Small intestine (tissue), 7 donors: ENCODE results near the gene RANBP1. TPM values are rescaled to one million over a fixed set of nuclear protein-coding genes. Genes with fewer than 3 reads are reported as not detected.
A peak's percentile ranks its signal among the peaks of the same experiment; 100 is the strongest.
"Not testable (repeated sequence)": the region's sequence is repeated elsewhere in the genome, so short reads cannot be mapped to it uniquely, and the experiment has no call there.

ENCODE experiments used
- DNase-seq, 2 donors: peaks; one replicate each; pipeline versions ENCODE4 v3.0.0 to v3.0.0-alpha.2; 2013
- FAIRE-seq: peaks from 2 replicates; lab custom pipeline; 2012; peaks lifted over from hg19 to GRCh38; lab: Jason Lieb, UNC
- H3K27ac ChIP-seq, 3 donors: one replicate each; pipeline ENCODE4 v1.5.1; 2013; ENCODE audit warnings: low read length in 2 of 3, mild to moderate bottlenecking in 2 of 3, control low read depth in 1 of 3, inconsistent platforms in 1 of 3, low read depth in 1 of 3, moderate library complexity in 1 of 3
- H3K27me3 ChIP-seq, 3 donors: one replicate each; pipeline ENCODE4 v1.6.1; 2013; ENCODE audit warnings: low read length in 3 of 3, inconsistent platforms in 1 of 3; ENCODE audit not compliant: control insufficient read depth in 3 of 3, insufficient read depth in 3 of 3
- H3K36me3 ChIP-seq, 3 donors: one replicate each; pipeline ENCODE4 v1.6.1; 2013; ENCODE audit warnings: low read length in 3 of 3, inconsistent platforms in 1 of 3, low read depth in 1 of 3, mild to moderate bottlenecking in 1 of 3, moderate library complexity in 1 of 3; ENCODE audit not compliant: control insufficient read depth in 3 of 3, insufficient read depth in 2 of 3
- H3K4me1 ChIP-seq, 3 donors: one replicate each; pipeline ENCODE4 v1.6.1; 2013; ENCODE audit warnings: low read length in 2 of 3, inconsistent platforms in 1 of 3, low read depth in 1 of 3, mild to moderate bottlenecking in 1 of 3, moderate library complexity in 1 of 3; ENCODE audit not compliant: control insufficient read depth in 3 of 3, insufficient read depth in 2 of 3
- H3K4me3 ChIP-seq, 3 donors: one replicate each; pipeline ENCODE4 v1.5.1; 2013; ENCODE audit warnings: low read length in 3 of 3, control low read depth in 1 of 3, inconsistent platforms in 1 of 3, low read depth in 1 of 3, mild to moderate bottlenecking in 1 of 3, moderate library complexity in 1 of 3
- H3K9me3 ChIP-seq, 2 donors: one replicate each; pipeline ENCODE4 v1.6.1; 2013; ENCODE audit warnings: low read depth in 1 of 2, low read length in 1 of 2; ENCODE audit not compliant: control insufficient read depth in 2 of 2, insufficient read depth in 1 of 2
- whole genome bisulfite sequencing, 3 donors: extraction: QIAGEN DNeasy Blood & Tissue Kit; methylation state at CpG; one replicate each; pipeline ENCODE4 v1.1.7; 2013; 5-methylcytosine and 5-hydroxymethylcytosine counted together
- polyA plus RNA-seq, 4 donors: library from polyadenylated mRNA; stranded (reverse) in 3 of 4; unstranded in 1 of 4; fragments of 200-250 nt in 3 of 4; fragments of 120-200 nt in 1 of 4; gene quantifications; one replicate each; pipeline versions ENCODE4 v1.2.1 to v1.2.3, GENCODE V29; 2013
- donor health status: healthy with polysubstance abuse.
- donor health status: control.
- donor health status: control.
- donor health status: Bipolar disorder and iron deficiency.
- donor health status: healthy.

RANBP1 gene
- polyA plus RNA-seq, 4 donors, result 61.5 to 184 (median 103) TPM

- WGBS, 3 donors, result 47 to 59% (median 51%) methylated on average over 7 of the region's 7 CpGs
- DNase-seq (no peak), FAIRE-seq (no peak)
- Histone ChIP-seq H3K27me3 (peaks cover 0 to 4% (median 0%) of the 10 kb centered on the region in 3 donors), H3K4me1 (peaks cover 0 to 5% (median 0%) of the 10 kb centered on the region in 3 donors), H3K9me3 (no peaks in the 10 kb centered on the region), H3K27ac (no peak overlapping the region), H3K36me3 (no peaks in the 10 kb centered on the region), H3K4me3 (no peak overlapping the region)
Measured at GRCh38 chr22:20156042-20156389, 40.1 kb downstream of the RANBP1 start.

- Histone ChIP-seq H3K4me1 (peaks cover 0 to 5% (median 0%) of the 10 kb centered on the region in 3 donors), H3K4me3 (no peak overlapping the region), H3K36me3 (no peaks in the 10 kb centered on the region), H3K27me3 (peaks cover 0 to 4% (median 0%) of the 10 kb centered on the region in 3 donors), H3K27ac (no peak overlapping the region), H3K9me3 (no peaks in the 10 kb centered on the region)
- 33 to 45% (median 35%) methylated on average over 15 to 17 of the region's 17 CpGs for WGBS, 3 donors
- FAIRE-seq (no peak), DNase-seq (peak; percentile 68 to 90)
Measured at GRCh38 chr22:20156611-20157429, 40.9 kb downstream of the RANBP1 start.

- no peaks in the 10 kb centered on the region for H3K9me3 ChIP-seq
- no peak for DNase-seq
- FAIRE-seq, result no peak
- H3K4me1 ChIP-seq, result peaks cover 0 to 5% (median 0%) of the 10 kb centered on the region in 3 donors
- no peak overlapping the region for H3K27ac ChIP-seq
- 50 to 63% (median 57%) methylated on average over 14 to 15 of the region's 15 CpGs for WGBS, 3 donors
- H3K27me3 ChIP-seq, result peaks cover 0 to 4% (median 0%) of the 10 kb centered on the region in 3 donors
- H3K36me3 ChIP-seq, result no peaks in the 10 kb centered on the region
- H3K4me3 ChIP-seq, result no peak overlapping the region
Measured at GRCh38 chr22:20157430-20158183, 41.7 kb downstream of the RANBP1 start.

GRCh38 chr22:20158391-20159036 is 42.6 kb downstream of the RANBP1 start:
- WGBS, 3 donors, result 56 to 69% (median 66%) methylated on average over 13 to 15 of the region's 15 CpGs
- Histone ChIP-seq H3K9me3 (no peaks in the 10 kb centered on the region), H3K27ac (no peak overlapping the region), H3K4me3 (no peak overlapping the region), H3K4me1 (peaks cover 0 to 5% (median 0%) of the 10 kb centered on the region in 3 donors), H3K36me3 (no peaks in the 10 kb centered on the region), H3K27me3 (peaks cover 0 to 4% (median 0%) of the 10 kb centered on the region in 3 donors)
- FAIRE-seq, result no peak
- no peak for DNase-seq

- Histone ChIP-seq H3K36me3 (no peaks in the 10 kb centered on the region), H3K4me1 (peaks cover 0 to 5% (median 0%) of the 10 kb centered on the region in 3 donors), H3K4me3 (no peak overlapping the region), H3K27me3 (peaks cover 0 to 4% (median 0%) of the 10 kb centered on the region in 3 donors), H3K9me3 (no peaks in the 10 kb centered on the region), H3K27ac (no peak overlapping the region)
- DNase-seq (no peak), FAIRE-seq (no peak)
- 42 to 48% (median 47%) methylated on average over 9 of the region's 9 CpGs for WGBS, 3 donors
Measured at GRCh38 chr22:20159076-20159475, 43.2 kb downstream of the RANBP1 start.

- not testable (repeated sequence) for H3K9me3 ChIP-seq, H3K4me3 ChIP-seq, H3K27me3 ChIP-seq, H3K4me1 ChIP-seq, H3K36me3 ChIP-seq, FAIRE-seq, DNase-seq, H3K27ac ChIP-seq
- 61 to 79% (median 67%) methylated on average over 7 to 13 of the region's 14 CpGs for WGBS, 3 donors
Measured at GRCh38 chr22:20159531-20159930, 43.6 kb downstream of the RANBP1 start.

GRCh38 chr22:20160041-20160440 is 44.1 kb downstream of the RANBP1 start:
- no peak overlapping the region for H3K4me3 ChIP-seq
- H3K9me3 ChIP-seq, result no peaks in the 10 kb centered on the region
- FAIRE-seq (no peak), DNase-seq (no peak)
- H3K27me3 ChIP-seq, result peaks cover 0 to 4% (median 0%) of the 10 kb centered on the region in 3 donors
- no peaks in the 10 kb centered on the region for H3K36me3 ChIP-seq
- no peak overlapping the region for H3K27ac ChIP-seq
- H3K4me1 ChIP-seq, result peaks cover 0 to 5% (median 0%) of the 10 kb centered on the region in 3 donors
- 64 to 78% (median 71%) methylated on average over 9 to 10 of the region's 10 CpGs for WGBS, 3 donors

- DNase-seq (no peak), FAIRE-seq (no peak)
- Histone ChIP-seq H3K9me3 (no peaks in the 10 kb centered on the region), H3K4me1 (no peaks in the 10 kb centered on the region), H3K27ac (no peak overlapping the region), H3K36me3 (no peaks in the 10 kb centered on the region), H3K4me3 (no peak overlapping the region), H3K27me3 (no peaks in the 10 kb centered on the region)
- WGBS, 3 donors, result 71 to 76% (median 72%) methylated on average over 11 of the region's 11 CpGs
Measured at GRCh38 chr22:20164863-20165262, 49.0 kb downstream of the RANBP1 start.
